Chondrocyte (in vitro differentiated cells): ENCODE data around the gene OGA. TPM values are rescaled to one million over a fixed set of nuclear protein-coding genes. Genes with fewer than 3 reads are reported as not detected.

Source experiments
- DNase-seq: peaks from one replicate; pipeline ENCODE4 v3.0.0; 2021; ENCODE audit warnings: mixed read lengths, low spot score
- H3K27ac Mint-ChIP-seq: one replicate; pipeline ENCODE4 v1.8.0; 2021; ENCODE audit warnings: mild to moderate bottlenecking, moderate library complexity, mixed read lengths; ENCODE audit not compliant: unreplicated experiment
- H3K27me3 Mint-ChIP-seq: 2 replicates; pipeline ENCODE4 v1.8.0; 2021; ENCODE audit warnings: low read depth, mixed read lengths
- H3K36me3 Mint-ChIP-seq: 2 replicates; pipeline ENCODE4 v1.8.0; 2021; ENCODE audit warnings: low read depth, mixed read lengths
- H3K4me1 Mint-ChIP-seq: 2 replicates; pipeline ENCODE4 v1.8.0; 2021; ENCODE audit warnings: low read depth, mild to moderate bottlenecking, mixed read lengths
- H3K4me3 Mint-ChIP-seq: one replicate; pipeline ENCODE4 v1.8.0; 2021; ENCODE audit warnings: mild to moderate bottlenecking, moderate library complexity, mixed read lengths; ENCODE audit not compliant: unreplicated experiment
- H3K9me3 Mint-ChIP-seq: 2 replicates; pipeline ENCODE4 v1.8.0; 2021; ENCODE audit warnings: low read depth, mixed read lengths
- CTCF ChIP-seq: fragments of 200-600 bp; sonication (generic); IDR thresholded peaks from 2 replicates; pipeline ENCODE4 v1.5.0; 2021; ENCODE audit warnings: antibody characterized with exemption, mild to moderate bottlenecking, moderate library complexity
- total RNA-seq: library from RNA; stranded (reverse); gene quantifications from 3 replicates; pipeline ENCODE4 v1.2.1, GENCODE V29; 2021

The OGA gene
- total RNA-seq, 1 donor from 2014 or later = 75.5 TPM

- H3K27me3 Mint-ChIP-seq = no peaks in the 10 kb centered on the region
These were observed 27.6 kb upstream of the OGA start for GRCh38 chr10:101845893-101846292.

GRCh38 chr10:101843032-101844021, 25.1 kb upstream of the OGA start, which contains the start of gene KCNIP2:
Gene KCNIP2 (minus strand): TSS chr10:101843800. CDS start chr10:101843568, 232 bp downstream.
- Mint-ChIP-seq H3K9me3 (no peaks in the 10 kb centered on the region), H3K27ac (no peak within 1 kb of the TSS), H3K4me1 (peaks cover 28% of the 10 kb centered on the region), H3K27me3 (no peaks in the 10 kb centered on the region), H3K36me3 (peaks cover 12% of the 10 kb centered on the region), H3K4me3 (peak within 1 kb of the TSS; percentile 47)
- peak; percentile 77 for TF ChIP-seq CTCF
- no peak for DNase-seq

More at GRCh38 chr10:101845893-101846292, 27.6 kb upstream of the OGA start:
- DNase-seq = no peak
- H3K4me3 Mint-ChIP-seq = no peak overlapping the region
- peaks cover 22% of the 10 kb centered on the region for H3K4me1 Mint-ChIP-seq
- no peak for TF ChIP-seq CTCF
- H3K36me3 Mint-ChIP-seq = peaks cover 12% of the 10 kb centered on the region
- no peak overlapping the region for H3K27ac Mint-ChIP-seq
- no peaks in the 10 kb centered on the region for H3K9me3 Mint-ChIP-seq

- H3K27me3 Mint-ChIP-seq = no peaks in the 10 kb centered on the region
- H3K4me3 Mint-ChIP-seq = no peak overlapping the region
- H3K27ac Mint-ChIP-seq = no peak overlapping the region
These were observed 23.6 kb upstream of the OGA start for GRCh38 chr10:101841826-101842225.

GRCh38 chr10:101840741-101841453, 22.7 kb upstream of the OGA start:
- Mint-ChIP-seq H3K27me3 (no peaks in the 10 kb centered on the region), H3K9me3 (no peaks in the 10 kb centered on the region), H3K36me3 (peaks cover 3% of the 10 kb centered on the region), H3K27ac (peak overlapping the region; percentile 14), H3K4me1 (peaks cover 28% of the 10 kb centered on the region), H3K4me3 (peak overlapping the region; percentile 61)
- TF ChIP-seq CTCF = peak; percentile 94
- DNase-seq = peak; percentile 89

More at GRCh38 chr10:101841826-101842225, 23.6 kb upstream of the OGA start:
- Mint-ChIP-seq H3K36me3 (peaks cover 7% of the 10 kb centered on the region), H3K4me1 (peaks cover 28% of the 10 kb centered on the region), H3K9me3 (no peaks in the 10 kb centered on the region)
- no peak for DNase-seq
- no peak for TF ChIP-seq CTCF

- H3K4me3 Mint-ChIP-seq = peak overlapping the region; percentile 61
- H3K27ac Mint-ChIP-seq = no peak overlapping the region
- no peaks in the 10 kb centered on the region for H3K27me3 Mint-ChIP-seq
- peaks cover 28% of the 10 kb centered on the region for H3K4me1 Mint-ChIP-seq
- DNase-seq = peak; percentile 13
- no peaks in the 10 kb centered on the region for H3K9me3 Mint-ChIP-seq
- no peak for TF ChIP-seq CTCF
- H3K36me3 Mint-ChIP-seq = no peaks in the 10 kb centered on the region
These were observed 21.9 kb upstream of the OGA start for GRCh38 chr10:101840102-101840684.
